Stimulated activated CD8-positive, alpha-beta memory T cell treated with anti-CD3 and anti-CD28 coated beads, Interleukin-15, amount 100 ng/mL, for 1 hour (primary cell): Measurements from ENCODE around the gene VWA3A.
"Not testable (repeated sequence)": the region's sequence is repeated elsewhere in the genome, so short reads cannot be mapped to it uniquely, and the experiment has no call there.

ENCODE experiments used
- DNase-seq: peaks from one replicate; pipeline ENCODE4 v3.0.0-alpha.2; 2020; ENCODE audit warnings: low read depth

The VWA3A gene

DNA sequence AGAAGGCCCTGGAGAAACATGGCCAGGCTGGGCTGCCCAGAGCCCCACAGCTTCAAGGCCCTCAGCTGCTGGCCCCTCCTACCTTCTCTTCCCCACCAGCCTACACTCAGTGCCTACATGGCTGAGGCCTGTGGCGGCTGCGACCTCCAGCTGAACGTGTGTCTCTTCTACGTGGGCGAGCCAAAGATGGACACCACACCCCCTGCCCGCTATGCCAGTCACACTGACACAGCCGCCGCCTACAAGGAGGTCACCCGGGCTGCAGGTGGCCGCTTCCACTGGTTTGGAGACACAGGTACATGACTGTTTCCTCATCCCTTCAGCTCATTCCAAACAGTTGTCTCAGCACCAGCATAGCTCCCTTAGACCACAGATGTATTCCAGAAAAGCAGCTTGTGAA is 40.5 kb downstream of the VWA3A start:
- no peak for DNase-seq

- no peak for DNase-seq
Measured at GRCh38 chr16:22138482-22138881, 46.1 kb downstream of the VWA3A start.

- DNase-seq: no peak
Measured at GRCh38 chr16:22139008-22139407, 46.7 kb downstream of the VWA3A start.

- DNase-seq: no peak
Measured at GRCh38 chr16:22139732-22140131, 47.4 kb downstream of the VWA3A start.

- DNase-seq: no peak
Measured at GRCh38 chr16:22141767-22142166, 49.4 kb downstream of the VWA3A start.

GRCh38 chr16:22144520-22144919 is 52.2 kb downstream of the VWA3A start:
- DNase-seq: no peak

DNA sequence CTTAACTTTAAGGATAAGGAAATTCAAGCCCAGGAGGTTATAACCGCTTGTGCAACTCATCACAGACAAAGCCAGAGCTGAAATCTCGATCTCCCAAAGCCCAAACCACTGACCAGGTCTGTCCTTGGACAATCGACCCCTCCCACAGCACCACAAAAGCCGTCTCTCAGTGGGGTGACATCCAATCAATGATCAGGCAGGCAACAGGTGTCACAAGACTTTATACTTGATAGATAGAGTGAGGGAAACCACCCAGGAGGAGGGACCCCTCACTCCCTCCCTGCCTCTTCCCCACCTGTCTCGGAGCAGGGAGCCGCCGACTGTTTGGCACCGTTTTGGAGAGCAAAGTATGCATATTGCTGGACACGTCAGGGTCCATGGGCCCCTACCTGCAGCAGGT is 55.5 kb downstream of the VWA3A start:
- no peak for DNase-seq

GRCh38 chr16:22151246-22151998 is 59.1 kb downstream of the VWA3A start:
- DNase-seq: no peak

- no peak for DNase-seq
Measured at GRCh38 chr16:22152316-22152715, 60.0 kb downstream of the VWA3A start.

GRCh38 chr16:22153078-22153477 is 60.7 kb downstream of the VWA3A start:
- not testable (repeated sequence) for DNase-seq

- no peak for DNase-seq
Measured at GRCh38 chr16:22161401-22161800, 69.1 kb downstream of the VWA3A start.

- peak; percentile 6 for DNase-seq
Measured at GRCh38 chr16:22161999-22162655, 69.8 kb downstream of the VWA3A start, which contains the start of gene SDR42E2. Gene SDR42E2 (plus strand): TSS chr16:22162506. CDS start chr16:22165583, 3,077 bp downstream.

- no peak for DNase-seq
Measured at GRCh38 chr16:22162656-22163009, 70.3 kb downstream of the VWA3A start.

GRCh38 chr16:22163806-22164205 is 71.5 kb downstream of the VWA3A start:
- no peak for DNase-seq

GRCh38 chr16:22164482-22164881 is 72.1 kb downstream of the VWA3A start:
- DNase-seq: no peak

- DNase-seq: no peak
Measured at GRCh38 chr16:22165508-22166285, 73.4 kb downstream of the VWA3A start.

GRCh38 chr16:22171953-22172352 is 79.6 kb downstream of the VWA3A start:
- no peak for DNase-seq

DNA sequence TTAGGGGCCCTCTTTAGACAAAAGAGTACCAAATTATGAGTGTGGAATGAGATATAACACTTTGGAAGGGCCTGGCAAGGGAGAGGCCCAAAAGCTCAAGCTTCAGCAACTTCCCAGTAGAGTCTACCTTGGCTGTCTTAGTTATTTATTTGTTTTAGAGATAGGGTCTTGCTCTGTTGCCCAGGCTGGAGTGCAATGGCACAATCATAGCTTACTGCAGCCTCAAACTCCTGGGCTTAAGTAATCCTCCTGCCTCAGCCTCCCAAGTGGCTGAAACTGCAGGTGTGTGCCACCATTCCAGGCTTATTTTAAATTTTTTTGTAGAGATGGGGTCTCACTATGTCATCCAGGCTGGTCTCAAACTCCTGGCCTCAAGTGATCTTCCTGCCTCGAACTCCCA is 80.3 kb downstream of the VWA3A start:
- DNase-seq: not testable (repeated sequence)

- no peak for DNase-seq
Measured at GRCh38 chr16:22174642-22175041, 82.3 kb downstream of the VWA3A start.

- DNase-seq: no peak
Measured at GRCh38 chr16:22177968-22178930, 85.9 kb downstream of the VWA3A start.

- DNase-seq: no peak
Measured at GRCh38 chr16:22181426-22181825, 89.1 kb downstream of the VWA3A start.

DNA sequence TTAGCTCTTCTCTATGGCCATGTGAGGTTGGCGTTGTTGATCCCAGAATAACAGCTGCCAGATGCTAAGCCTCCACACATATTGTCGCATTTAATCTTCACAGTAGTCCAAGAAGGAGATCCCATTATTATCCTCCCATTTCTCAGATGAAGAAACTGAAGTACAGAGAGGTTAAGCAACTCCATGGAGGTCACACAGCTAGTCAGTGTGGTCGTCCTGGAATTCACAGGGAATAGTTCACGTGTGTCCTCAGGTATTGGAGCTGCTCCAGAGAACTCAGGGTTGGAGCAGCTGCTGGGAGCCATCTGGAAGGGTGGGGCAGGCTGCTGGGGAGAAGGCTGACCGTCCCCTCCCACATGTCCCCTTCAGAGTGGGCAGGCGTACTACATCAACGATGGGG is 89.5 kb downstream of the VWA3A start:
- no peak for DNase-seq
